ENCODE measurements around the gene CSMD2. TPM values are rescaled to one million over a fixed set of nuclear protein-coding genes. Genes with fewer than 3 reads are reported as not detected.
A peak's percentile ranks its signal among the peaks of the same experiment; 100 is the strongest.

CSMD2 gene
- total and polyA plus RNA-seq, 4 experiments from 2014 or later = not detected

- Mint-ChIP-seq H3K4me3 (no peak overlapping the region), H3K27me3 (peaks cover 10 to 12% of the 10 kb centered on the region in 2 donors), H3K9me3 (peaks cover 0 to 14% (median 4%) of the 10 kb centered on the region in 8 donors), H3K27ac (no peak overlapping the region), H3K36me3 (peaks cover 0 to 3% of the 10 kb centered on the region in 2 donors), H3K4me1 (no peaks in the 10 kb centered on the region)
- no peak overlapping the region for H3K4me3 ChIP-seq (ENCODE audit: low read length in 2 of 2)
- ChIA-PET CTCF (ENCODE audit: partially characterized antibody) (no interaction called here), POLR2A (ENCODE audit: partially characterized antibody) (no interaction called here)
- no peak overlapping the region for H3K27ac ChIP-seq (ENCODE audit: low read depth, low read length)
- no peak for DNase-seq
- no peaks in the 10 kb centered on the region for H3K4me1 ChIP-seq (ENCODE audit: insufficient read depth, low read length)
- intact Hi-C loops (cut with micrococcal nuclease) = no loop called here
- no peaks in the 10 kb centered on the region for H3K27me3 ChIP-seq (ENCODE audit: insufficient read depth, low read length)
- H3K36me3 ChIP-seq (ENCODE audit: insufficient read depth, low read length) = no peaks in the 10 kb centered on the region
- no peaks in the 10 kb centered on the region for H3K9me3 ChIP-seq (ENCODE audit: control insufficient read depth in 1 of 2, low read length in 2 of 2)
Measured at GRCh38 chr1:33790577-33790976, 374.5 kb downstream of the CSMD2 start.

DNA sequence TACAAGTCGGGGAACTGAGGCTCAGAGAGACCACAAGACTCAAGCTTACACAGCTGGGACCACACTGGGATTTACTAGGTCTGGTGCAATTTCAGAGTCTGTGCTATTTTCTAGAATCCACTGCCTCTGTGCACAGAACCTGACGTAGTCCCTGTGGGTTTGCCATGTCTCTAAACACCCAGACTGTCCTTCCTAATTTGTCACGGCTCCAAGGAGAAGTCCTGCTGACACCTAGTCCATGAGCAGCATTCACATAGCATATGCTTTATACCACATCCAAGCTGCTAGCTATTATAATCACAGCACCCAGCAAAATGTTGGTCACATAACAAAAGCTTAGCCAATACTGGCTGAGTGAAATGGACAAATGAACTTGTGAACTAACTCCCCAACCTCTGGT, 380.2 kb downstream of the CSMD2 start:
- intact Hi-C loops (cut with micrococcal nuclease) = no loop called here
- no peak overlapping the region for H3K4me3 Mint-ChIP-seq

GRCh38 chr1:33782776-33783175, 382.3 kb downstream of the CSMD2 start:
- intact Hi-C loops (cut with micrococcal nuclease) = no loop called here
- H3K27ac ChIP-seq (ENCODE audit: low read depth, low read length) = no peak overlapping the region
- Mint-ChIP-seq H3K9me3 (peaks cover 0 to 3% (median 0%) of the 10 kb centered on the region in 8 donors), H3K27me3 (peaks cover 12 to 16% of the 10 kb centered on the region in 2 donors), H3K4me3 (no peak overlapping the region), H3K36me3 (no peaks in the 10 kb centered on the region), H3K27ac (peak overlapping the region in 1 of 7 donors; percentile 27), H3K4me1 (no peaks in the 10 kb centered on the region)
- H3K36me3 ChIP-seq (ENCODE audit: insufficient read depth, low read length) = no peaks in the 10 kb centered on the region
- ChIA-PET CTCF (ENCODE audit: partially characterized antibody) (no interaction called here), POLR2A (ENCODE audit: partially characterized antibody) (no interaction called here)
- no peaks in the 10 kb centered on the region for H3K27me3 ChIP-seq (ENCODE audit: insufficient read depth, low read length)
- DNase-seq = no peak
- H3K4me3 ChIP-seq (ENCODE audit: low read length in 2 of 2) = no peak overlapping the region
- H3K4me1 ChIP-seq (ENCODE audit: insufficient read depth, low read length) = no peaks in the 10 kb centered on the region
- no peaks in the 10 kb centered on the region for H3K9me3 ChIP-seq (ENCODE audit: control insufficient read depth in 1 of 2, low read length in 2 of 2)

More for the DNA sequence above, 380.2 kb downstream of the CSMD2 start:
- Histone ChIP-seq H3K36me3 (ENCODE audit: insufficient read depth, low read length) (no peaks in the 10 kb centered on the region), H3K27ac (ENCODE audit: low read depth, low read length) (no peak overlapping the region), H3K27me3 (ENCODE audit: insufficient read depth, low read length) (no peaks in the 10 kb centered on the region), H3K9me3 (ENCODE audit: control insufficient read depth in 1 of 2, low read length in 2 of 2) (no peaks in the 10 kb centered on the region), H3K4me1 (ENCODE audit: insufficient read depth, low read length) (no peaks in the 10 kb centered on the region), H3K4me3 (ENCODE audit: low read length in 2 of 2) (no peak overlapping the region)
- no peak for DNase-seq
- ChIA-PET CTCF (ENCODE audit: partially characterized antibody) (no interaction called here), POLR2A (ENCODE audit: partially characterized antibody) (no interaction called here)
- peaks cover 0 to 3% (median 0%) of the 10 kb centered on the region in 8 donors for H3K9me3 Mint-ChIP-seq
- peaks cover 10 to 14% of the 10 kb centered on the region in 2 donors for H3K27me3 Mint-ChIP-seq
- no peak overlapping the region for H3K27ac Mint-ChIP-seq
- no peaks in the 10 kb centered on the region for H3K36me3 Mint-ChIP-seq
- H3K4me1 Mint-ChIP-seq = no peaks in the 10 kb centered on the region

DNA sequence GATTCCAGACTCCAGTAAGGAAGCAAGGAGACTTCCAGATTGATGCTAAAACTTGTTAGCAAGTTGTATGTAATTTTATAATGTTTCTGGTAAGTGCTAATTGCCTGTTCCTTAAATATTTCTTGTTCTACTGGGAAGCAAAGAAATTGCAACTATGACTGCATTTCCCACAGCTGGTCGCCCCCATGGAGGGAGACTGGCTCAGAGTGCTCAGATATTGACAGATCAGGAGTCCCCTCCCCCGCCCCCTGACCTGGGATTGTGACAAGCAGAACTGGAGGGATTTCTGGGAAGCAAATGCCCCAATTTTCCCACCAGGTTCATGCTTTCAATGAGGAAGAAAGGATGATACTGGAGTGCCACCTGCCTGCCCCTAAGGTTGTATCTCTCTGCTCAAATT, 383.4 kb downstream of the CSMD2 start:
- H3K4me1 Mint-ChIP-seq = no peaks in the 10 kb centered on the region
- DNase-seq = no peak
- no peaks in the 10 kb centered on the region for H3K9me3 ChIP-seq (ENCODE audit: control insufficient read depth in 1 of 2, low read length in 2 of 2)
- no peak overlapping the region for H3K27ac ChIP-seq (ENCODE audit: low read depth, low read length)
- H3K36me3 ChIP-seq (ENCODE audit: insufficient read depth, low read length) = no peaks in the 10 kb centered on the region
- intact Hi-C loops (cut with micrococcal nuclease) = no loop called here
- H3K27me3 ChIP-seq (ENCODE audit: insufficient read depth, low read length) = no peaks in the 10 kb centered on the region
- CTCF ChIA-PET (ENCODE audit: partially characterized antibody) = no interaction called here
- H3K4me3 ChIP-seq (ENCODE audit: low read length in 2 of 2) = no peak overlapping the region
- POLR2A ChIA-PET (ENCODE audit: partially characterized antibody) = no interaction called here
- H3K27ac Mint-ChIP-seq = no peak overlapping the region
- no peak overlapping the region for H3K4me3 Mint-ChIP-seq
- H3K27me3 Mint-ChIP-seq = peaks cover 9 to 13% of the 10 kb centered on the region in 2 donors
- H3K4me1 ChIP-seq (ENCODE audit: insufficient read depth, low read length) = no peaks in the 10 kb centered on the region
- no peaks in the 10 kb centered on the region for H3K36me3 Mint-ChIP-seq
- peaks cover 0 to 3% (median 0%) of the 10 kb centered on the region in 8 donors for H3K9me3 Mint-ChIP-seq

GRCh38 chr1:33777337-33777736, 387.7 kb downstream of the CSMD2 start:
- Mint-ChIP-seq H3K9me3 (peaks cover 0 to 1% (median 0%) of the 10 kb centered on the region in 8 donors), H3K27ac (no peak overlapping the region), H3K27me3 (peaks cover 13 to 15% of the 10 kb centered on the region in 2 donors), H3K4me1 (no peaks in the 10 kb centered on the region), H3K4me3 (no peak overlapping the region), H3K36me3 (no peaks in the 10 kb centered on the region)
- Histone ChIP-seq H3K4me3 (ENCODE audit: low read length in 2 of 2) (no peak overlapping the region), H3K4me1 (ENCODE audit: insufficient read depth, low read length) (no peaks in the 10 kb centered on the region), H3K36me3 (ENCODE audit: insufficient read depth, low read length) (no peaks in the 10 kb centered on the region), H3K9me3 (ENCODE audit: control insufficient read depth in 1 of 2, low read length in 2 of 2) (no peaks in the 10 kb centered on the region), H3K27ac (ENCODE audit: low read depth, low read length) (no peak overlapping the region), H3K27me3 (ENCODE audit: insufficient read depth, low read length) (no peaks in the 10 kb centered on the region)
- DNase-seq = no peak
- intact Hi-C loops (cut with micrococcal nuclease) = no loop called here
- CTCF ChIA-PET (ENCODE audit: partially characterized antibody) = no interaction called here
- POLR2A ChIA-PET (ENCODE audit: partially characterized antibody) = no interaction called here

GRCh38 chr1:33768821-33769220, 396.2 kb downstream of the CSMD2 start:
- DNase-seq = no peak
- Mint-ChIP-seq H3K36me3 (no peaks in the 10 kb centered on the region), H3K4me1 (no peaks in the 10 kb centered on the region), H3K27ac (no peak overlapping the region), H3K9me3 (peaks cover 0 to 3% (median 0%) of the 10 kb centered on the region in 8 donors), H3K4me3 (no peak overlapping the region), H3K27me3 (peaks cover 17 to 22% of the 10 kb centered on the region in 2 donors)
- no peak overlapping the region for H3K27ac ChIP-seq (ENCODE audit: low read depth, low read length)
- intact Hi-C loops (cut with micrococcal nuclease) = no loop called here
- ChIA-PET CTCF (ENCODE audit: partially characterized antibody) (interaction anchor here (1.0 kb wide), 1 partner anchor 9 kb away, joined by 3 read pairs; no protein-coding TSS in a partner anchor), POLR2A (ENCODE audit: partially characterized antibody) (no interaction called here)
- H3K9me3 ChIP-seq (ENCODE audit: control insufficient read depth in 1 of 2, low read length in 2 of 2) = no peaks in the 10 kb centered on the region
- H3K27me3 ChIP-seq (ENCODE audit: insufficient read depth, low read length) = no peaks in the 10 kb centered on the region
- H3K4me3 ChIP-seq (ENCODE audit: low read length in 2 of 2) = no peak overlapping the region
- no peaks in the 10 kb centered on the region for H3K4me1 ChIP-seq (ENCODE audit: insufficient read depth, low read length)
- no peaks in the 10 kb centered on the region for H3K36me3 ChIP-seq (ENCODE audit: insufficient read depth, low read length)

GRCh38 chr1:33768106-33768505, 396.9 kb downstream of the CSMD2 start:
- no peak overlapping the region for H3K4me3 ChIP-seq (ENCODE audit: low read length in 2 of 2)
- Mint-ChIP-seq H3K36me3 (no peaks in the 10 kb centered on the region), H3K4me1 (no peaks in the 10 kb centered on the region), H3K27me3 (peaks cover 13 to 19% of the 10 kb centered on the region in 2 donors), H3K27ac (no peak overlapping the region), H3K4me3 (no peak overlapping the region), H3K9me3 (peaks cover 0 to 3% (median 0%) of the 10 kb centered on the region in 8 donors)
- no peak for DNase-seq
- no peak overlapping the region for H3K27ac ChIP-seq (ENCODE audit: low read depth, low read length)
- H3K4me1 ChIP-seq (ENCODE audit: insufficient read depth, low read length) = no peaks in the 10 kb centered on the region
- CTCF ChIA-PET (ENCODE audit: partially characterized antibody) = no interaction called here
- intact Hi-C loops (cut with micrococcal nuclease) = no loop called here
- H3K27me3 ChIP-seq (ENCODE audit: insufficient read depth, low read length) = no peaks in the 10 kb centered on the region
- POLR2A ChIA-PET (ENCODE audit: partially characterized antibody) = no interaction called here
- no peaks in the 10 kb centered on the region for H3K9me3 ChIP-seq (ENCODE audit: control insufficient read depth in 1 of 2, low read length in 2 of 2)
- H3K36me3 ChIP-seq (ENCODE audit: insufficient read depth, low read length) = no peaks in the 10 kb centered on the region

GRCh38 chr1:33764149-33764548, 400.9 kb downstream of the CSMD2 start:
- ChIA-PET CTCF (ENCODE audit: partially characterized antibody) (no interaction called here), POLR2A (ENCODE audit: partially characterized antibody) (no interaction called here)
- H3K27me3 Mint-ChIP-seq = peaks cover 7 to 8% of the 10 kb centered on the region in 2 donors
- Histone ChIP-seq H3K4me1 (ENCODE audit: insufficient read depth, low read length) (no peaks in the 10 kb centered on the region), H3K27me3 (ENCODE audit: insufficient read depth, low read length) (no peaks in the 10 kb centered on the region), H3K4me3 (ENCODE audit: low read length in 2 of 2) (no peak overlapping the region), H3K36me3 (ENCODE audit: insufficient read depth, low read length) (no peaks in the 10 kb centered on the region), H3K9me3 (ENCODE audit: control insufficient read depth in 1 of 2, low read length in 2 of 2) (no peaks in the 10 kb centered on the region), H3K27ac (ENCODE audit: low read depth, low read length) (no peak overlapping the region)
- DNase-seq = no peak
- no peaks in the 10 kb centered on the region for H3K4me1 Mint-ChIP-seq
- H3K4me3 Mint-ChIP-seq = no peak overlapping the region
- intact Hi-C loops (cut with micrococcal nuclease) = no loop called here
- no peaks in the 10 kb centered on the region for H3K36me3 Mint-ChIP-seq
- peaks cover 0 to 3% (median 0%) of the 10 kb centered on the region in 8 donors for H3K9me3 Mint-ChIP-seq
- H3K27ac Mint-ChIP-seq = no peak overlapping the region
